ENCODE data around the gene CNTNAP2. TPM values are rescaled to one million over a fixed set of nuclear protein-coding genes. Genes with fewer than 3 reads are reported as not detected.
"Not testable (repeated sequence)": the region's sequence is repeated elsewhere in the genome, so short reads cannot be mapped to it uniquely, and the experiment has no call there.

Gene CNTNAP2
- polyA plus RNA-seq, 5 donors: 30.4 to 44.2 (median 39.8) TPM

DNA sequence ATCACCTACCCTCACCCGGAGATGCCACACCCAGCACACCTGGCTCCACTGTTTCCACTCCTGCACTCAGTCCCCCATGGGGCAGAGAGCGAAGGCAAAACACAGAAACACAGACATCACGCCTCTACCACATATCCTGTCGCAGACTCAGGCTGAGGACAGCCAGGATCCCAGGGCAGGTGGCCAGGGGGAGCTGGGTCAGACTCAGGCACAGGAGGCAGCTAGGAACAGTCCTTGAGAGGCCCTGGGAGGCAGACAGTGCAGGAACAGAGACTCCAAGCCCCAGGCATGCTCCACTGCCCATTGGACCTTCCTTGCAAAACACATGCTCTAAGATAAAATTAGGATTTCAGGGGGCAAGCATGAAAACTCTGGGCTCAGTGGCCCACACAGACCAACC, 2319.5 kb downstream of the CNTNAP2 start:
- no peak for DNase-seq

DNA sequence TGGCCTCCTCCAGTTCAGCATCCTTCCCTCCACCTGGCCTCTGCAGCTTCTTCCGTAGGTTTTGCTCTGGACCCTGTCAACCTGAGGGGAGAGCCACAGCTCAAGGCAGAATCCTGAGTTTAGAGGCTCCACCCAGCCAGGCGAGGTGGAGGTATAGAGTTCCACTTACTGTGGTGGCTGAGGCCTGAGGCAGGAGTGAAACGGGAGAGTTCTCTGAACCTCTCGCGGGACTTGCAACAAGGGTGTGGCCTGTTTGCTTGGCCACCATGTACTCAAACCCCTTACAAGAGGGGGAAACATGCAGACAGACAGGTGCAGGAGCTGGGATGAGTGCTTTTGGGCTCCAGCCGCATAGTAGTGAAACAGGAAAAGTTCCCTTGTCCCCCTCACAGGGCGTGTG, 2320.0 kb downstream of the CNTNAP2 start:
- DNase-seq: no peak

DNA sequence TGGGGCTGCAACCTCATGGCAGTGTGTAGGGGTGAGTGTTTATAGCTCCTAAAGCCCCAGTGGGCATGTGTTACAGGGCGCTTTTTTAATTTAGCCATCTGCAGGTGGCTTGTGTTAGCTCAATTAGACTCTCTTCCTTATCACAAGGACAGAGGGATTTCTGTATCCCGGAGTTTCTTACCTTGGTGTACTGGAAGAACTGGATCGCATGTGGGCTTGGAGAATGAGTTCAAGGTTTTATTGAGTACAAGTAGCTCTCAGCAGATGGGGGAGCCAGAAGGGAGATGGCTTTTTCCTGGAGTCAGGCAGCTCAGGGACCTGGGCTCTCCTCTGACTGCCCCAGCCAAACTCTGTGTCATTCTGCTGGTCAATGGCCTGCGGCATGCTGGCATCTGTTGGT, 2320.4 kb downstream of the CNTNAP2 start:
- no peak for DNase-seq

DNA sequence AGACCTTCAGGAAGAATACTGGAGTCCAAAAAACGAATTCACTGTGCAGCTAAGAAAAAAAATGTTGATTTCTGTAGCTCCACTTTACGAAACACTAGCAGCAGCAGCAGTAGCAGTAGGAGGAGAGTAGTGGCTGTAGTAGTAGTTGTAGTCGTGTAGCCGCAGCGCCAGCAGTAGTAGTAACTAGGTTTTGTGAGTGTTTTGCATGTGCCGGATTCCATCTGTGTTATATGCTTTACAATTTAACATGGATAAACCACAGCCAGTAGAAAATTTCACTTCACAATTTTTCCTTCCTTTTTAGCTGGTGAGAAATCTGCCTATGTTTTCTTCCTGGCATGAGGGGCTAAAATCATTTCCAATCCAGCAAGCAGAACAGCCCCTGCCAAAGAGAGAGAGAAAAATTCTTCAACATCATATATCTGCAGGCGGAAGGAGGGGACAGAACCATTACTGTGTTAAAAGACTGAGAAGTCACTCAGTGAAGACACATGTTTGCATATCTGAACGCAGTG, 2325.6 kb downstream of the CNTNAP2 start:
- no peak for DNase-seq

DNA sequence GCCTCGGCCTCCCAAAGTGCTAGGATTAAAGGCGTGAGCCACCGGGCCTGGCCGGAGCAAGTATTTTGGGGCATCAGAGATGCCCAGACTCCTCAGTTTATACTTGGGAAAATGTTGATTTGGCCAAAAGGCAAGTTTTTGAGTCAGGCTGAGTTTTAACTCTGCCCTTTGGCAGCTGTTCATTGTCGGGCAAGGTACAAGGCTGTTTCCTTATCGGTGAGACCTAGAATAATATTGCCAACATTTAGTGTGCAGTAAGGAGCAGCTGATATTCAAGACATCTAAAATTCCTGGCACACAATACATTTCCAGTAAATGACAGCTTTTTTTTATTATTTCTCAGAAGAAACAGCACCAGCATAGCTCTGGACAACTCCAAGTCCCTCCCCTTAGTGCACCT, 2326.3 kb downstream of the CNTNAP2 start:
- DNase-seq: no peak

DNA sequence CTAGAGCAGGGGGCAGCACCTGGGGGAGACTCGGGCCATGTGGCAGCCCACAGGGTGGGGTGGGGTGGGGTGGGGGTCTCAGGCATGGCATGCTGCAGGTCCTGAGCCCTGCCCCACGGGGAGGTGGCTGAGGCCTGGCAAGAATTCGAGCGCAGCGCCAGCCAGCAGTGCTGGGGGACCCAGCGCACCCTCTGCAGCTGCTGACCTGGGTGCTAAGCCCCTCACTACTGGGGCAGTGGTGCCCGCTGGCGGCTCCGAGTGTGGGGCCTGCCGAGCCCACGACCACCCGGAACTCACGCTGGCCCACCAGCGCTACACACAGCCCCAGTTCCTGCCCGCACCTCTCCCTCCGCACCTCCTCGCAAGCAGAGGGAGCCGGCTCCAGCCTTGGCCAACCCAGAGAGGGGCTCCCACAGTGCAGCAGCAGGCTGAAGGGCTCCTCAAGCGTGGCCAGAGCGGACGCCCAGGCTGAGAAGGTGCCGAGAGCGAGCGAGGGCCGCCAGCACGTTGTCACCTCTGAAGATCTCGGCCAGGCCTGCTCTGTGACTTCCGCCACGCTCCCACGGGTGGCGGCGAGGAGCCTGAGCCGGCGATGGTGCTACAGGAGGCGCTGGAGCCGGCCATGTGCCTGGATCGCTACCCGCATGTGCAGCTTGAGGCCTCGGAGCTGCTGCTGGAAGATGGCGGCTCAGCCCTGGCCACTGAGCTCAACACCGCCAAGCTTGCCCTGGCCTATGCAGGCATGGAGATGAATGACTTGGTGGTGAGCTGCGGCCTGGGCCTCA, 2328.9 kb downstream of the CNTNAP2 start:
- DNase-seq: no peak

DNA sequence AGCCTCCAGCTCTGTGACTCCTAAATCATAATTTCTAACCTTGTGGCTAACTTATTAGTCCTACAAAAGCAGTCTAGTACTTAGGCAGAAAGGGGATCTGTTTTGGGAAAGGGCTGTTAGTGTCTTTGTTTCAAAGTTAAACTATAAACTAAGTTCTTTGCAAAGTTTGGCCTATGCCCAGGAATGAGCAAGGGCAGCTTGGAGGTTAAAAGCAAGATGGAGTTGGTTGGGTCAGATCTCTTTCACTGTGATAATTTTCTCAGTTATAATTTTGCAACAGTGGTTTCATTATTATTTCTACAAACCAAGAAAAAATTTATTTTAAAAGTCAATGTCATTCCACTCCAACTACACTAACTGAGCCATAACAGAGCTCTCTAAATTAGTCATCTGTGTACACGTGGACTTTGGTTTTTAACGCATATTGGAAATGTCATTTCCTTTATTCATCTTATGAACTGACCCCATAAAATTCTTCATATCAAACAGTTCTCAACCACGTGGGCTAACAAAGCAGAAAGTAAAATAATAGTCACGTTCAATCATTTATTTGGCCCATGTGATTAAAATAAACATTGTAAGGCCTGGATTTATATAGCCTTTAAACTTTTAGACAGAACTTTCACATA, 2330.7 kb downstream of the CNTNAP2 start:
- DNase-seq: no peak

DNA sequence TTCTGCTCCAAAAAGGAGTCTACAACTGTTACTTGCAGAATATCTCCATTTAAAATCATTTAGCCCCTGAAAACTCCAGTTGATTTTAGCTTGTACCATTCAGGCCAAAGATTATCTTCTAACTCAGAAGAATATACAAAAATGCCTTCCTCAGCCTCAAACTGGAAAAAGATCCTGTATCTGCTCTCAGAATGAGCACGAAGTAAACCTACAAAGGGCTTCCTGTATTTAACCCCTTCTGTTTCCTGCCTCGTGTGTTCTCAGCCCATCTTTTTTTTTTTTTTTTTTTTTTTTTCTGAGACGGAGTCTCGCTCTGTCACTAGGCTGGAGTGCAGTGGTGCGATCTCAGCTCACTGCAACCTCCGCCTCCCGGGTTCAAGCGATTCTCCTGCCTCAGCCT, 2334.9 kb downstream of the CNTNAP2 start:
- DNase-seq: not testable (repeated sequence)

DNA sequence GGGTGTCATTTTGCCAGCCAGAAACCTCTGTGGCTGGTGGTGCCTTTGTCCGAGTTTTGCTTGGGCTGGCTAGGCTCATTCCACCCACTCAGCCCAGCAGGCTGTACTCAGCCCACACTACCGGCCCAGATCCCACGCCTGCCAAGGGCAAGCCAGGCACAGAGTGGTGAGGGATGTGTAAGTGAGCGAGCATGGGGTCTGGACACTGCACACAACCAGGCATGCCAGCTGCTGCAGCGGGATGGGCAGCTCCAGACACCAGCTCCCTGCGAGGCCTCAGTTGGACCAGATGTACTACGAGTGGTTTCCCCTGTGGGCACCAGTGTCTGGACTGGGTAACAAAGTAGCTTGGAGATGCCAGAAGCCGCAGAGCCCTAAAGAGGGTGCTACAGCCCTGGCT, 2339.8 kb downstream of the CNTNAP2 start:
- no peak for DNase-seq

DNA sequence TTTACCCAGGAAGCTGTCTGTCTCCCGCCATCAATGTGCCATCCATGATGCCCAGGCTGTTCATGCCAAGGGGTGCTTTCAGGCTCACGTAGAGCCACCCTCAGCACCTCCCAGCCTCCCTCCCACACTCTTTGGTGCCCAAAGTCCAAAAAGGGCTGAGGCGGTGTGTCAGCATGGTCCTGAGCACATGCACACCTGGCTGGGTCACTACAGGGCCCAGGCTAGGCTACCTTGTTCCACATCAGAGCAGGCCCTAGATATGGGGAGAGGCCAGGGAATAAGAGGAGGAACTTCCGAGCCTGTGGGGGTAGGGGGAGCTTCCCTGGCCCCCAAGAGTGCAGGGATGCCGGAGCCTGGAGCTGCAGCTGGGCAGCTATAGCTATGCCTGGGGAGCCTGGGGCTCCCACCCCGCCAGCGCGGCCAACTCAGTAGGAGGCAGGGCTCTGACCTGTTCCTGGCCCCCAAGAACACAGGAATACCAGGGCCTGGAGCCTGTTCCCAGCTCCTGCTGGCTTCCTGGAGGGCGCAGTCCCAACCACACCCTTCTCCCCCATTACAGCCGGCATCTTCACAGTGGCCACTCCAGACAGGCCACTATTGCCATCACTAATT, 2340.8 kb downstream of the CNTNAP2 start:
- no peak for DNase-seq

DNA sequence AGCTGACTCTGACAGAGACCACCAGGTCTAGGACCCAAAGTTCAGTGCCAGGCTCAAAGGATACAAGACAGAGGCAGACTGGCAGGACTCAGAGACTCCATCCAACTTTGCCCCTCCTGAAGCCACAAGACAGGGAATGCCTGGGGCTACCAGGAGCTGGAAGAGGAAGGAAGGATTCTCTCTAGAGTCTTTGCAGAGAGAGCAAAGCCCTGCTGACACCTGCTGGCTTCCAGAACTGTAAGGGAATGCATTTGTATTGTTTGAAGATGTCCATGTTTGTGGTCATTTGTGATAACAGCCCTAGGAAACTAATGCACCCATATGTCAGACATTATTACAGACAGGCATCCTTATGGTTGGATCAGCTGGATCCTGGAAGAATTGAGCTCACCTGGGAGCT, 2341.7 kb downstream of the CNTNAP2 start:
- DNase-seq: no peak

DNA sequence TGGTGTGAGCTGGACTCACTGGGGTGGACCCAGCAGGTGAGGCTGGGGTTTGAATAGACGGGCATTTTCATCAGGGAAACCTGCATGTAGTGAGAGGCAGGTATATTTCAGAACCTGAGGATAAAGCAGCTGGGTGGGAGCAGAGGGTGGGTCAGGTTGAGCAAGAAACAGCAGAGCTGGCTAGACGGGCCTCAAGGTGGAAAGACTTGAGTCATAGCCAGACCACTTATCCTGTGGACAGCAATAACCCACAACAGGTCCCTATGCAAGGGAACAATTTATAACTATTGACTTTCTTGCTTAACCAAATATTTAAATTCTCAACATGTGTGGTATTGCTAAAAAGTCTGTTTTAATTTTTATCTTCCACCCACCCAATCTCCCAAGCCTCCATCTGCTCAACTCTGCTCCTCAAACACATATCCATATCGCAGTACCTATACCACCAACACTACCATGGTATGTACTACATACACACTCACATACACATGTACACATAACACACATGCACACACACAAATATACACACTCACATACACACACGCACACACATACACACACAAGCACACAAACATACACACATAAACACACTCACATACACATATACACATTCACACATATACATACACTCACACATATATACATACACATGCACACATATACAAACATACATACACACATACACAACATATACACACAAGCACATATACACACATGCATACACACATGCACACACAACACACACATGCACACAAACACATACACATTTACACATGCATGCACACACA, 2345.0 kb downstream of the CNTNAP2 start:
- DNase-seq: peak; percentile 19 to 21

DNA sequence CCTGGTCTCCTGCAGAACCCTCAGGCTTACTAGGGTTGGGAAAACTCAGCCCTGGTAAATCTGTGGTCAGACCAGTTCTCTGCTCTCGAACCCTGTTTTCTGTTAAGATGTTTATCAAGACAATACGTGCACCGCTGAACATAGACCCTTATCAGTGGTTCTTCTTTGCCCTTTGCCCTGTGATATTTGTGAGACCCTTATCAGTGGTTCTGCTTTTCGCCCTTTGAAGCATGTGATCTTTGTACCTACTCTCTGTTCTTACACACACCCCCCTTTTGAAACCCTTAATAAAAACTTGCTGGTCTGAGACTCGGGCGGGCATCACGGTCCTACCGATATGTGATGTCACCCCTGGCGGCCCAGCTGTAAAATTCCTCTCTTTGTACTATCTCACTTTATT, 2346.2 kb downstream of the CNTNAP2 start:
- not testable (repeated sequence) for DNase-seq

DNA sequence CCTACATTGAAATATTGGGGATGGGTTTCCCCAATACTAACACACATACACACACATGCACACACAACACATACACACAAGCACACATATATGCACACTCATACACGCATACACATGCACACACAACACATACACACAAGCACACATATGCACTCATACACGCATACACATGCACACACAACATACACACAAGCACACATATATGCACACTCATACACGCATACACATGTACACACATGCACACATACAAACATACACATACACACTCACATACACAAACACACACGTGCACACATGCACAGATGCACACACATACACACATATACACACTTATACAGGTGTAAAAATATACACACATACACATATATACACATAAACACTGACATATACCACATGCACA, 2346.6 kb downstream of the CNTNAP2 start:
- no peak for DNase-seq

DNA sequence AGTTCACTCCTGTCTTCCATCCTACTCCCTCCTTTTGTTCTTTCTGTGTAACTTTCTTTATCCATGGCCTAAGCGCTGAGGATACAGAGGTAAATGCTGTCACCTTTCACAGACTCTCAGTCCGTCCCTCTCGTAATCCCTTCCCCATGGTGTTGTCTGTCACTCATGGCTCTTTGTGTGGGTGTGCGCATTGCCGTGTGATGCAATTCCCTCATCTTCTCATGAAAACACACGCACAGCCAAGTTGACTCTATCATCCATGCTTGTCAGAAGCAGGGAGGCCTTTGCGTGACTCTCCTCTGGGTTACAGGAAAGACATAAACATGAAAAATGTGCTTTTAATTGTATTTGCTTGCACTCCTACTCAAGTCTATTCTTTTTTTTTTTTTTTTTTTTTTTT, 2348.3 kb downstream of the CNTNAP2 start:
- no peak for DNase-seq

DNA sequence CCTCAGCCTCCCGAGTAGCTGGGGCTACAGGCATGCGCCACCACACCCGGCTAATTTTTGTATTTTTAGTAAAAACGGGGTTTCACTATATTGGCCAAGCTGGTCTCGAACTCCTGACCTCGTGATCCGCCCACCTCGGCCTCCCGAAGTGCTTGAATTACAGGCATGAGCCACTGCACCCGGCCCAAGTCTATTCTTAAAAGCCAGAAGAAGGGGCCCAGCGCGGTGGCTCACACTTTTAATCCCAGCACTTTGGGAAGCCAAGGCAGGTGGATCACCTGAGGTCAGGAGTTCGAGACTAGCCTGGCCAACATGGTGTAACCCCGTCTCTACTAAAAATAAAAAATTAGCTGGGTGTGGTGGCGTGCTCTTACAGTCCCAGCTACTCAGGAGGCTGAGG, 2348.8 kb downstream of the CNTNAP2 start:
- DNase-seq: not testable (repeated sequence)

DNA sequence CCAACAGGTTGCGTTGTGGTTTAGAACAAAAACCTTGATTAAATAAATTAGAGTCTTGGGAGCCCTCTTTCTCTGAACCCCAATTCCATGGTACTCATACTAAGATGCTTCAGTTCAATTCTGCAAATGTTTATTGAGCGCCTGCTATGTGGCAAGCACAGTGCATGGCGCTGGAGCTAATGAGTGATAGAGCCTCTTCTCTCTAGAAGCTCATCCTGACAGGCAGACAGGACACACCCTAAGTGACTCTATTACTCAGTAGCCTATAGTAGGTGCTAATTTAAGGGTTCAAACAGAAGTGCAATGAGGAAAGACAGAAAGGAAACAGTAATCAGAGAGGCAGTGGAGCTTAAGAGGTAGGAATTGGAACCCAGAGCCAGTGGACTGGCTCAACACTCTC, 2349.5 kb downstream of the CNTNAP2 start:
- no peak for DNase-seq

DNA sequence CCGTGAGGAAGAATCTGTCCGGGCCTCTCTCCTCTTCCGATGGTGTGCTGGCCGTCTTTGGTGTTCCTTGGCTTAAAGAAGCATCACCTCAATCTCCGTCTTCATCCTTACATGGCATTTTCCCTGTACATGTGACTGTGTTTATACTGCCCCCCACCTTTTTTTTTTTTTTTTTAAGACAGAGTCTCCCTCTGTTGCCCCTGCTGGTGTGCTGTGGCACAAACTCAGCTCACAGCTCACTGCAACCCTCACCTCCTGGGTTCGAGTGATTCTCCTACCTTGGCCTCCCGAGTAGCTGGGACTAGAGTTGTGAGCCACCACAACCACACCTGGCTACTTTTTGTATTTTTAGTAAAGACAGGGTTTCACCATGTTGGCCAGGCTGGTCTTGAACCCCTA, 2352.1 kb downstream of the CNTNAP2 start:
- no peak for DNase-seq

All from right lung (tissue), 5 donors.